ENCODE measurements around the gene SMTNL2.

GRCh38 chr17:4558347-4558971 lies 25.9 kb upstream of the SMTNL2 start:
- TF ChIP-seq CTCF (IDR thresholded peaks at IDR 0.05; ENCODE audit: low read length) (no peak), EZH2 (optimal IDR thresholded peaks at IDR 0.05; ENCODE audit: low read depth, low read length) (no peak), EZH2phosphoT487 (IDR thresholded peaks at IDR 0.05; ENCODE audit: low read length) (no peak)

Data from MM.1S (cell line).